HepG2 (cell line): ENCODE results near the gene KCNQ1OT1. TPM values are rescaled to one million over a fixed set of nuclear protein-coding genes. Genes with fewer than 3 reads are reported as not detected.
A peak's percentile ranks its signal among the peaks of the same experiment; 100 is the strongest.

Experiments
- ARID5B ChIP-seq: IDR thresholded peaks from 2 replicates; pipeline ENCODE4 v1.4.0; 2020; ENCODE audit warnings: mild to moderate bottlenecking, missing genetic modification reagents
- ARNTL ChIP-seq: sonication (generic); formaldehyde crosslinking; IDR thresholded peaks from 2 replicates; pipeline ENCODE4 v1.4.0; 2020; ENCODE audit warnings: mild to moderate bottlenecking, missing genetic modification reagents
- ATF7 ChIP-seq, 2 experiments: fragments of 450-650 bp in 1 of 2; sonication (generic) in 1 of 2; formaldehyde crosslinking in 1 of 2; IDR thresholded peaks; 2 replicates each; pipeline versions ENCODE4 v1.4.0 to v1.6.1; 2016 to 2020; ENCODE audit warnings: antibody characterized with exemption in 1 of 2, mild to moderate bottlenecking in 1 of 2, missing genetic modification reagents in 1 of 2
- JUND ChIP-seq: sonication (generic); formaldehyde crosslinking; IDR thresholded peaks from 2 replicates; pipeline ENCODE4 v1.8.0; 2022; ENCODE audit warnings: mild to moderate bottlenecking, missing genetic modification reagents
- RELA ChIP-seq: sonication (generic); formaldehyde crosslinking; IDR thresholded peaks from 2 replicates; pipeline ENCODE4 v1.4.0; 2020; ENCODE audit warnings: missing genetic modification reagents
- REST ChIP-seq, 2 experiments: IDR thresholded peaks; 2 replicates each; pipeline ENCODE4 v1.6.1; 2011 to 2012; ENCODE audit warnings: low read length in 2 of 2, borderline replicate concordance in 1 of 2, low read depth in 1 of 2, mild to moderate bottlenecking in 1 of 2, moderate library complexity in 1 of 2
- SP1 ChIP-seq, 2 experiments: fragments of 450-650 bp in 1 of 2; sonication (generic) in 1 of 2; formaldehyde crosslinking in 1 of 2; IDR thresholded peaks; 2 replicates each; pipeline versions ENCODE4 v1.4.0 to v1.6.1; 2016 to 2020; ENCODE audit warnings: missing genetic modification reagents in 1 of 2
- TEAD2 ChIP-seq: sonication (generic); formaldehyde crosslinking; IDR thresholded peaks from 2 replicates; pipeline ENCODE4 v1.9.0; 2021; ENCODE audit warnings: missing genetic modification reagents
- ZBTB42 ChIP-seq: sonication (generic); formaldehyde crosslinking; IDR thresholded peaks from 2 replicates; pipeline ENCODE4 v1.5.0; 2020; ENCODE audit warnings: mild to moderate bottlenecking, missing genetic modification reagents
- ZFP82 ChIP-seq: sonication (generic); formaldehyde crosslinking; IDR thresholded peaks from 2 replicates; pipeline ENCODE4 v1.5.1; 2020; ENCODE audit warnings: mild to moderate bottlenecking, missing genetic modification reagents, borderline replicate concordance
- ZNF501 ChIP-seq: sonication (generic); formaldehyde crosslinking; IDR thresholded peaks from 2 replicates; pipeline ENCODE4 v1.5.1; 2020; ENCODE audit warnings: mild to moderate bottlenecking, moderate library complexity, missing genetic modification reagents
- ZNF670 ChIP-seq: sonication (generic); formaldehyde crosslinking; IDR thresholded peaks from 2 replicates; pipeline ENCODE4 v1.8.0; 2022; ENCODE audit warnings: mild to moderate bottlenecking, missing genetic modification reagents, borderline replicate concordance
- ZNF788 ChIP-seq: sonication (generic); formaldehyde crosslinking; IDR thresholded peaks from 2 replicates; pipeline ENCODE4 v1.5.0; 2020; ENCODE audit warnings: mild to moderate bottlenecking, missing genetic modification reagents, borderline replicate concordance
- polyA plus RNA-seq, 8 experiments: library from polyadenylated mRNA; depleted of rRNA in 3 of 8; stranded (reverse) in 7 of 8; unstranded in 1 of 8; fragments of >200 nt; fragmentation: Illumina TruSeq in 4 of 8; extraction: Trizol in 4 of 8; gene quantifications; 2 replicates each; pipeline versions ENCODE4 v1.2.1 to v1.2.3, GENCODE V29; 2011 to 2016; ENCODE audit warnings: low read depth in 4 of 8, missing spikeins in 1 of 8, mixed read lengths in 1 of 8; ENCODE audit not compliant: insufficient read depth in 1 of 8
- total RNA-seq, 5 experiments: library from RNA; depleted of rRNA; stranded (reverse); fragments of >200 nt; fragmentation: Illumina TruSeq; extraction: Trizol; gene quantifications; 2 replicates each; pipeline ENCODE4 v1.2.3, GENCODE V29; 2016; ENCODE audit warnings: low read depth in 1 of 5
- TF ChIP-seq, protein P1 (sequence below): sonication (generic); formaldehyde crosslinking; IDR thresholded peaks from 2 replicates; pipeline ENCODE4 v1.4.0; 2020; ENCODE audit warnings: missing genetic modification reagents
- TF ChIP-seq, protein P2 (sequence below): IDR thresholded peaks from 2 replicates; pipeline ENCODE4 v1.6.1; 2018; ENCODE audit warnings: missing genetic modification reagents

The KCNQ1OT1 gene
- total and polyA plus RNA-seq, 2 of the 13 experiments (the other 11 are each of a cell fraction or from before 2014, with no cell fraction given), result 1.3 to 18.9 TPM

DNA sequence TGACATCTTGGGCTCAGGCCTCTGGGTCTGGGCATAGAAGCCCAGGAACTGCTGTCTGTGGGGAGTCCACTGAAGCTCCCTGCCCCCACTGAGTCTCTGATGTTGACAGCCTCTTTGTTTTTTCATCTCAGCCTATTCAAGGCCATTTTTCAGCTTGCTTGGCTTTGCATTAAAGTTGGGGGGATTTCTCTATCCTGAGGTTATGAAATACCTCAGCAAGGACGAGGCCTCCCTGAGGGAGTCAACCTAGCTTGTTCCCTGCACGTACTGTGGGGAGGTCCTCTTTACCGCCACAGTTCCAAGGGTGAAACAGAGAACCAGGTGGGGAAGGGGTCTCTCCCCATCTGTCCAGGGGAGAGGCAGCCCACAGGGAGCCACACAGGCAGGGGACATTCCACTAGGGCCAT, 8.4 kb downstream of the KCNQ1OT1 start (continued):
- TF ChIP-seq REST (IDR thresholded peaks at IDR 0.05; ENCODE audit: borderline replicate concordance in 1 of 2, low read depth in 1 of 2, low read length in 2 of 2), result no peak
- no peak for TF ChIP-seq RELA (CRISPR knock-in tag)
- peak; percentile 39; the same call in 1 of the 2 replicates for TF ChIP-seq ARID5B (CRISPR knock-in tag)
- no peak for TF ChIP-seq JUND (CRISPR knock-in tag)
- TF ChIP-seq, protein P1, sequence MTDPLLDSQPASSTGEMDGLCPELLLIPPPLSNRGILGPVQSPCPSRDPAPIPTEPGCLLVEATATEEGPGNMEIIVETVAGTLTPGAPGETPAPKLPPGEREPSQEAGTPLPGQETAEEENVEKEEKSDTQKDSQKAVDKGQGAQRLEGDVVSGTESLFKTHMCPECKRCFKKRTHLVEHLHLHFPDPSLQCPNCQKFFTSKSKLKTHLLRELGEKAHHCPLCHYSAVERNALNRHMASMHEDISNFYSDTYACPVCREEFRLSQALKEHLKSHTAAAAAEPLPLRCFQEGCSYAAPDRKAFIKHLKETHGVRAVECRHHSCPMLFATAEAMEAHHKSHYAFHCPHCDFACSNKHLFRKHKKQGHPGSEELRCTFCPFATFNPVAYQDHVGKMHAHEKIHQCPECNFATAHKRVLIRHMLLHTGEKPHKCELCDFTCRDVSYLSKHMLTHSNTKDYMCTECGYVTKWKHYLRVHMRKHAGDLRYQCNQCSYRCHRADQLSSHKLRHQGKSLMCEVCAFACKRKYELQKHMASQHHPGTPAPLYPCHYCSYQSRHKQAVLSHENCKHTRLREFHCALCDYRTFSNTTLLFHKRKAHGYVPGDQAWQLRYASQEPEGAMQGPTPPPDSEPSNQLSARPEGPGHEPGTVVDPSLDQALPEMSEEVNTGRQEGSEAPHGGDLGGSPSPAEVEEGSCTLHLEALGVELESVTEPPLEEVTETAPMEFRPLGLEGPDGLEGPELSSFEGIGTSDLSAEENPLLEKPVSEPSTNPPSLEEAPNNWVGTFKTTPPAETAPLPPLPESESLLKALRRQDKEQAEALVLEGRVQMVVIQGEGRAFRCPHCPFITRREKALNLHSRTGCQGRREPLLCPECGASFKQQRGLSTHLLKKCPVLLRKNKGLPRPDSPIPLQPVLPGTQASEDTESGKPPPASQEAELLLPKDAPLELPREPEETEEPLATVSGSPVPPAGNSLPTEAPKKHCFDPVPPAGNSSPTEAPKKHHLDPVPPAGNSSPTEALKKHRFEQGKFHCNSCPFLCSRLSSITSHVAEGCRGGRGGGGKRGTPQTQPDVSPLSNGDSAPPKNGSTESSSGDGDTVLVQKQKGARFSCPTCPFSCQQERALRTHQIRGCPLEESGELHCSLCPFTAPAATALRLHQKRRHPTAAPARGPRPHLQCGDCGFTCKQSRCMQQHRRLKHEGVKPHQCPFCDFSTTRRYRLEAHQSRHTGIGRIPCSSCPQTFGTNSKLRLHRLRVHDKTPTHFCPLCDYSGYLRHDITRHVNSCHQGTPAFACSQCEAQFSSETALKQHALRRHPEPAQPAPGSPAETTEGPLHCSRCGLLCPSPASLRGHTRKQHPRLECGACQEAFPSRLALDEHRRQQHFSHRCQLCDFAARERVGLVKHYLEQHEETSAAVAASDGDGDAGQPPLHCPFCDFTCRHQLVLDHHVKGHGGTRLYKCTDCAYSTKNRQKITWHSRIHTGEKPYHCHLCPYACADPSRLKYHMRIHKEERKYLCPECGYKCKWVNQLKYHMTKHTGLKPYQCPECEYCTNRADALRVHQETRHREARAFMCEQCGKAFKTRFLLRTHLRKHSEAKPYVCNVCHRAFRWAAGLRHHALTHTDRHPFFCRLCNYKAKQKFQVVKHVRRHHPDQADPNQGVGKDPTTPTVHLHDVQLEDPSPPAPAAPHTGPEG (CRISPR knock-in tag), result no peak
- TF ChIP-seq ZNF501, result 0 out of 2 replicates have a peak, but pooled peaks have one; percentile 38
- no peak for TF ChIP-seq ARNTL (CRISPR knock-in tag)
- no peak for TF ChIP-seq SP1 (IDR thresholded peaks at IDR 0.05)
- no peak for TF ChIP-seq SP1 (CRISPR knock-in tag; IDR thresholded peaks at IDR 0.05)
- no peak for TF ChIP-seq ZFP82 (CRISPR knock-in tag)
- TF ChIP-seq ZNF788 (CRISPR knock-in tag), result no peak
- no peak for TF ChIP-seq ZNF670 (CRISPR knock-in tag)
- no peak for TF ChIP-seq ATF7 (IDR thresholded peaks at IDR 0.05)
- no peak for TF ChIP-seq ATF7 (CRISPR knock-in tag; IDR thresholded peaks at IDR 0.05)
- TF ChIP-seq, protein P2, sequence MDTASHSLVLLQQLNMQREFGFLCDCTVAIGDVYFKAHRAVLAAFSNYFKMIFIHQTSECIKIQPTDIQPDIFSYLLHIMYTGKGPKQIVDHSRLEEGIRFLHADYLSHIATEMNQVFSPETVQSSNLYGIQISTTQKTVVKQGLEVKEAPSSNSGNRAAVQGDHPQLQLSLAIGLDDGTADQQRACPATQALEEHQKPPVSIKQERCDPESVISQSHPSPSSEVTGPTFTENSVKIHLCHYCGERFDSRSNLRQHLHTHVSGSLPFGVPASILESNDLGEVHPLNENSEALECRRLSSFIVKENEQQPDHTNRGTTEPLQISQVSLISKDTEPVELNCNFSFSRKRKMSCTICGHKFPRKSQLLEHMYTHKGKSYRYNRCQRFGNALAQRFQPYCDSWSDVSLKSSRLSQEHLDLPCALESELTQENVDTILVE (CRISPR knock-in tag), result no peak
- TF ChIP-seq TEAD2 (CRISPR knock-in tag), result no peak
- no peak for TF ChIP-seq ZBTB42 (CRISPR knock-in tag)
